NCI-H1092 treated with DMSO at 0.1 percent for 48 hours (cell line): ENCODE measurements around the gene PCARE.
"Not testable (repeated sequence)": the region's sequence is repeated elsewhere in the genome, so short reads cannot be mapped to it uniquely, and the experiment has no call there.

Experiments
- DNase-seq: peaks from one replicate; lab custom pipeline; 2025; lab: John Stamatoyannopoulos, UW

PCARE gene

DNA sequence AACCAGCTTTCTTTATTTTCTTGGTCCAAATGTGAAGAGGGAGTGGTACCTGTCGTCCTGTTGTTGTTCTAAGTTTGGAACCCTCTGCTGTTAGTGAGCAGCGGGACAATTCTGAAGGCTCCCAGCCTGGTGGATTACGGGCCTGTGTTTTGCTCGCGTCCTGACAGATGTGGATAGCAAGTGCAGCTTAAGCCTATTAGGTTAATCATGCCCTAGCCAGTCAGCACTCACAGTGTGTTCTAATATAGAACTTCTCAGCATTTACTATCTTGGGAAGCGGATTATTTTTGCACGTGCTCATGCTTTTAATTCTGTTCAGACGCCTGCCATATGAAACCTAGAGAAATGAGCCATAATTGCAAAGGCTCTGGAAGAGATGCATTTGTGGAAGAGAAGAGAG is at the start of gene PCARE:
Gene PCARE, minus strand, starts transcription at position 113 of the 400 bp plus-strand sequence. CDS start 262 bp downstream, outside the sequence.
- no peak for DNase-seq

DNA sequence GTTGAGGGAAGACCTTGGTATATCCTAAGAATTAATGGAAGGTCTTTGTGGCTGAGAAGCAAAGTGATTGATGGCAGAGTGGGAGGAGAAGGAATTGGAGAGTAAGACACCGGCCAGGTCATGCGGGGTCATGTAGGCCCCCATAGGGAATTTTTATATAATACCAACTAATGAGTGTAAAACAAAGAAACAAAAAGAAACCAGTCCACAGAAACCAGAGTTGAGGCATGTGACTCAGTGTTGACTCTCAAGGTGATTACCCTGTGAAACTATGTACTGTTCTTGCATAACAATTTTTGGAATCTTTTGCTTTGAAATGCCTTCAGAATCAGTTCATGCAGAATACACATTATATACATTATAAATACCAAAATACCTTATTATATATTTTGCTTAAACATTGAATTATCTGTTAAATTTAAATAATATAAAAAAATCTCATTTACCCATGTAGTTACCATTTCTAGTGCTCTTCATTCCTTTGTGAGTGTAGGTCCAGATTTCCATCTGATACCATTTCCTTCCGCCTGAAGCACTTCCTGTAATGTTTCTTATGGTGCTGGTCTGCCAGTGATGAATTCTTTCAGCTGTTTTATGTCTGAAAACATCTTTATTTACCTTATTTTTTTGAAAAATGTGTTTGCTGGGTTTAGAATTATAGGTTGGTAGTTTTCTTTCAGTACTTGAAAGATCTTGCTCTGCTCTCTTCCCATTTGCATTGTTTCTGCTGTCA is 49.5 kb upstream of the PCARE start:
- DNase-seq: no peak

DNA sequence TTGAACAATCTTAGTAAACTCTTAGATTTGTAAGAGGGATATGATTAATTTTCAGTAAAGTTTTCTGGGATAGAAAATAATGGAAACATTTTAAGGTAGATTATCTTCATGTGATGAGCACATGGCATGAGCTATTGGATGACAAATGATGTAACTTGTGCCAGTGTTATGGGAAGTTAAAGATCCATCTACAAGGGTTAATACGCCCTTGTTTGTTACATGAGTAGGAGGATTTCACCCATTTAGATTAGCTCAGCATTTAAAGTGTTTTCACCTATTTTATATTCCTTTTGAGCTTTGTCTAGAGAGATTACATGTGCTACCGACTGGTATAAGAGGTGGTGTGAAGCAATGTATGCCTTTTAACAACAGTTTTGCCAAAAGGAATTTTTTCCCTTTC is 46.5 kb upstream of the PCARE start:
- no peak for DNase-seq

DNA sequence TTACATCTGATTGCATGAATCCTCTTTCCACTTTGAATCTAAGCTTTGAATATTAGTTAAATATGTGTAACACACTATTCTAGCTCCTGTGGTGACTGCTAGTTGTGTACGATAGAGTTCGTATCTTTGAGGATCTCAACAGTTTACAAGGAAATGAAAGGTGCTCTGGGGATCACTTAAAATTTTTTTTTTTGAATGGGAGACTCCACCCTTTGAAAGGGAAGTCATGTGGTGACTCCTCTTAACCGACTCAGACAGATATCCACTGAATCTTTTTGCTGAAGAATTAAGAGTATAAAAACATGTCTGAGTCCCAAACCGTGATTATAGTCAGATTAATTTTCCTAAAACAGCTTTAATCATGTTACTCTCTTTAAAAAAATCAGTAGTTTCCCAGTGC is 44.9 kb upstream of the PCARE start:
- DNase-seq: no peak

DNA sequence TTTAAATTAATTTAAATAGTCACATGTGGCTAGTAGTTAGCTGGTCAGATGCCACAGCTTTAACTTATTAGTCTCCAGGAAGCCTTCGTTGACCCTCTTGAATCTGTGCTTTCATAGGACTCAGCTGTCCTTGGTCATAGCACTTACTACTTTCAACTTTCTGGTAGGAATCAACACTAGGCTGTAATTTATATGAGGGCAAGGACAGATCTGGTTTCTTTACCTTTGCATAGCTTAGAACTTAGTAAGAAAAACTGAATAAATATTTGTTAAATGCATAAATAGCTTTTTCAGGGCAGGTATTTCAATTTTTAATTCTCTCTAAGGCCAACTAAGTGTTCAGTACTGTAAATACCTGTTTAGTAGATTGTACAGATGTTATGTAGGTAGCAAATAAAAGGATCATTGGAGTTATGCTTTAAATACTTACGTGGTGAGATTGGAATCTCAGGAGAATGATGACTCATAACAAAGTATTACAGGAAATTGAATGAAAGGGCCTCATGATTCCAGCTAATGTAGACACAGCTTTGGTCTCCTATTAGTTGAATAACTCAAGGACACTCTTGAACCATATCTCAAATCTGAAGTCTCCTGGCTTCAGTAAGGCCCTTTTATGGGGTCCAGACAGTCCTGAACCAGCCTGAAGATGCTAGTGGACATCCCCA is 43.4 kb upstream of the PCARE start:
- DNase-seq: no peak

DNA sequence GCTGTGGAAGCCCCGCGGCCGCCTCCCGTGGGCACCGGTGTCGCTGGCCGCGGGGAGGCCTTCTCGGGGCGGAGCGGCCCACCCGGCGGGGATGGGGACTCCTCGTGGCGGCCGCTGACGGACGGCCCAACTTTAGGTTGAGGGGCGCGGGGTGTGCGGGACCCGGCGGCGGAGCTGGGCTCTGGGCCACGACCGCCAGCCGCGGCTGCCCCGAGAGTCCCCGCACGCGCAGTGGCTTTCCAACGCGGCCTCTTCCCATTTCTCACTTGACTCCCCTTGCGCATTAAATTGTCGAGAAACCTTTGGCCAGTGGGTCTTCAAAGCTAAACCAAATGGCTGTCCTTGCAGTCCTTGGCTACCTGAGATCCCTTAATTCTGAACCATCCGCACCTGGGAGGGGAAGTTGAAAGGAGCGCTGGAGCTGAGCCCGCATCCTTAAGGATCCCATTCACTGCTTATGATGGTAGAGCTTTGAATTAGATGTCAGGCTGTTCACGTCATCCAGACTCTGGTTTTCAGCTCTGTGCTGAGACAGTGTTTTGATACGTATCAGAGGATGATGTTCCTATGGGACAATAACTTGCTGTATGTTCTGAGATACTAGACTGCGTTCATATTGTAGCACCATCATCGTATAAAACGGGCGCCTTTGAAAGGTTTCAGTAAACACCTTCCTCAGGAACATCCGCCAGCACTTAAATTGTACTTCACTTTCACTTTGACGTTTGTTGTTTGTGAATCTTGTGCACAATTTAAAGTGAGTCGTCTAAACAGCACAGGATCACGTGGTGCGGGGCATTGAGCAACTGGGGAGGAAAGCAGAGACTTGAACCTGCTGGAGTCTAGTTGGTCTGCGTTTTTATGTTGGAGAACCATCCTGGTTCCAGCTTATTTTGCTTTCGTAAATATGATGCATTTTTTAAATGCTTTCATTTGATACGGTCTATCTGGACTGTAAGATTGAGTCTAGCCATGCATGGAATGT is 41.8 kb upstream of the PCARE start:
- peak; percentile 18 for DNase-seq

DNA sequence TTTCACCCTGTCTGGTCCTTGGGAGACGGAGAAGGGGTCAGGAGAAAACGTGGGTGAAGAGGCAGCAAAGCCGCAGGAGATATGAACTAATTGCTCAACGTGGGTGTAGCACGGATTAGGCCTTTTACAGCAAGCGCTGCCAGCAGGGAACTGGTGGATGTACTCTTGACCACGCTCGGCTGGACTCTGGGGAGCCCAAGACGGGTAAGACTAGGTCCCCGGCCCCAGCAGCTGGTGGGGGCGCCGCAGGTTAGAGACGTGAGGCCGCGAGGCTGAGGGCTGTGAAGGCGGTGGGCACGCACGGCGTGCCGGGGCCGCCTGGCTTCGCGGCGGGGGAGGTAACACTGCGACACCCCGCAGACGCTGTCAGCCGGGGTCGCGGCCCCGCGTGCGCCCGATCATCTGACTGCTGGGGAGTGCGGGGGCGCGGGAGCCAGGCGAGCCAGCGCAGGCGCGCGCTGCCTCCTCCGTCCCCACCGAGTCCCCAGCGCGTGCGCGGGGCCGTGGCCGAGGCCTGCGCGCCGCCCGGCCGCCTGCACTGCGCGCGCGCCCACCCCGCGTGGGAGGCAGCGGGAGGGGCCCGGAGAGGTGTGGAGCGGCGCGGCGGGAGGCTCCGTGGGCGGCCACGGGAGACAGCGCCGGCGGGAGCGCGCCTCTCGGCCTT is 40.8 kb upstream of the PCARE start, which contains the start of gene CLIP4:
Gene CLIP4, plus strand, starts transcription at position 470 of the 664 bp plus-strand sequence. CDS start 5,974 bp downstream, outside the sequence.
- DNase-seq: peak; percentile 22

DNA sequence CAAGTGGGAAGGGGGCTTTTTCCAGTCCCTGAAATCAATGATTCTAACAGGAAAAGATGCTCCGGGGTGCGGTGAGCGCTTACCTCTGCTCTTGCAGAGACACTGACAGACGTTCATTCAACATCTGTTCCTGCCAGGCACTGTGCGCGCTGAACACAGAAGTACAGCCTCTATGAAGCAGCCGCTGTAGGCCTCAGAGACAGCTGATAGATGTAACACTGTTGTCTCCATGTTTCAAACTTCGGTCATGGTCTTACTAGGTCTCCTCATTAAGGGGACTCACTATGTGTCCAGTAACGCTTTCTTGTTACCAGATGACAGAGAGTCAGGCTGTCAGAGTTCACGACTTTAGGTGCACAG is 40.2 kb upstream of the PCARE start:
- DNase-seq: no peak

DNA sequence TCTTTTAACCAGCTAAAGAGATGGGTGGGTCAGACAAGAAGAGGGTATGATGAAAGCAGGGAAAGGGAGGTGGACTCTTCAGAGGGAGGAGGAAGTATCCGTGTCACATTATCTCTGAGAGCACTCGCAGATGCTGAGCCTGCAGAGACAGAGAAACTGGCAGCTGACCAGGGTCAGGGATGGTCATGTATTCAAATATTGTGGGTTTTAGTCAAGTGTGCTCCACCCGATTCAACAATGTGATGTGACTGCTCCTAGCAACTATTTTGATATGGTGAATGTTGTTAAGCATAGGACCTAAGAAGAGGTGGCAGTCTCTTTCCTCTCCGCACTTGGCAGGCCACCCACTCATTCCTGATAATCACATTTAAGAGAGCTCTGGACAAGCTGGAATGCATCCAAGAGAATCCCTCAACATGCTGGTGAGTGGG is 39.6 kb upstream of the PCARE start:
- DNase-seq: peak; percentile 44

DNA sequence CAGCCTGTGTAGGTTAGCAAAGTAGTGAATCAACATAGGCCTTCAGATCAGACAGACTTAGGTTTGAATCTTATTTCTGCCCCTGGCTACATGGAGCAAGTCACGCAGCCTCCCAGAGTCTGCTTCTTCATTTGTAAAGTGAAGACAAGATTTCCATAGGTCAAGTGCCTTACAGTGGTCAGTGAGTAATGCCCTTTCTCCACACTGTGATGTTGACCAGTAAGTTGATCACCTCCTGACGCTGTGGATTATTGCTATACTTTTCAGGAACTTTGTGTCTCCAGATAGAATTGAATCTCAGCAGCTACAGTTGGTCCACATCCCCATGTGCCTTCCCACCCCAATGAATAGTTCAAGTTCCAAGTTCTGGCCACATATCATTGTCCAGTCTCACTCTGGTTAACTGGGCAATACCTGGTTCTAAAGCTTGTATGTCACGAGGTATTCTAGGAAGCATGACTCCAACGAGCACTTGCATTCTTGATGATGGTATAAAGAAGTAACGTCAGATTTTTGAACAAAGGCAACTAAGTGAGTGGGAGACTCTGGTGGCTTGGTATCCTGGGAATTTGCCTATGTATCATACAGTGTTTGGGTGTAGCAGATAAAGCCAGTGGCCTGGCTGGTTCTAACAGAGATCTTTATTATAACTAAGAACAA is 38.8 kb upstream of the PCARE start:
- DNase-seq: no peak

DNA sequence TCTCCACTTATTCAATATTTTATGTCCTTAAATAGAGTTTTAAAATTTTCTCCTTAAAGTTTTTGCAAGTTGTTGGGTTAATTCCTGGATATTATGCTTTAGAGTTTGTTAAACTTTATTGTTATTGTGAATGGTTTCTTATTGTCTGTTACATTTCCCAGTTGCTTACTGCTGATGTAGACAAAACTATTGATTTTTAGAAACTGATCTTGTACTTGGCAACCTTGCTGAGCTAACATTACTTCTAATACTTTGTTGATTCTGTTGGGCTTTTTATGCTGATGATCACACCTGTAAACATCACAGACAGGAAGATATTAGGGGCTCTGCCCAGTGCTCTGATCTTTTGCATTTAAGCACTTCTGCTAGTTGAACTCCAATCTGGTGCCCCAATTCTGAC is 38.1 kb upstream of the PCARE start:
- DNase-seq: no peak

DNA sequence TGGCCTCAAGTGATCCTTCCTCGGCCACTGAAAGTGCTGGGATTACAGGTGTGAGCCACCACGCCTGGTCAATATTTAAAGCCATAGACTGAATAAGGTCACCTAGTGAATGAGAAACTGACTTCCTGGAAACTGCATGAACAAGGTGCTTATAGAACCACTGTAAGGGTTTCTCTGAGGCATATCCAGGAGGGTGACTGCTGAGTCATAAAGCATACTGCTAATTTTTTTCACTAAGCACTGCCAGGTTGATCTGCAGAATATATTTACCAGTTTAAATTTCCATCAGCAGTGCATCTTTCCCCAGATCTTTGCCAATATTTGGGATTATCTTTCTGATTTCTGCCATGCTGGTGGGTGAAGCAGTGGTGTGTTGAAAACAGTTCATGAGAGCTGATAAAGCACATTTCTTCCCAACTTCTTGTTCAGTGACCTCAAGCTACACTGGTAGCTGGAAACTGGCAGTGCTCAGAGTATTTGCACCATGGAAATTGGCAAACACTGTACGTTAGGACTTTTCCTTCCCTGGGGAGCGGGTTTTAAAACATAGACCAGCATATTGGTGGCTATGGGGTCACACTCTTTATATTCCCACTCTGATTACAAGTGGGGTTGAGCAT is 36.7 kb upstream of the PCARE start:
- no peak for DNase-seq

DNA sequence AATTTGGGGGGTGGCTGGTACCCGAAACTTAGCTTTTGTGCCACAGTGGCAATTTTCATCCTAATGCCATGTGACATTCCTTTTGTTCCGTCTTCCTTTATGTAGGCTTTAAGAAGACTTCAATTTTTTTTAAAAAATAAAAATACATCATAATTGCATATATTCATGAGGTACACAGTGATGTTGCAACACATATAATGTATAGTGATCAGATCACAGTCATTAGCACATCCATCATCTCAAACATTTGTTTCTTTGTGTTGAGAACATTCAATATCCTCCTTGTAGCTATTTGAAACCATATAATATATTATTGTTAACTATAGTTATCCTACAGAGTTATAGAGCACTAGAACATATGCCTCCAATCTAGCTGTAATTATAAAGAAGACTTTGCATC is 34.9 kb upstream of the PCARE start:
- DNase-seq: no peak

DNA sequence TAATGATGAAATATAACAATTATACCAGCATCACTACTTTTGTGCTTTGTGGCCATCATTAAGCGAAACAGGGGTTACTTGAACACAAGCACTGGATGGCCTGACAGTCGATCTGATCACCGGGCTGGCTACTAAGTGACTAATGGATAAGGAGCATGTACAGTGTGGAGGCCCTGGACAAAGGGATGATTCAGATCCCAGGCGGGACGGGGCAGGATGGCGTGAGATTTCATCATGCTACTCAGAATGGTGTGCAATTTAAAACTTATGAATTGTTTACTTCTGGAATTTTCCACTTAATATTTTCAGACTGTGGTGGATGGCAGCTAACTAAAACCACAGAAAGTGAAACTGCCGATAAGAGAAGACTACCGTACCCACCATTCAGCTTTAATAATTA is 33.9 kb upstream of the PCARE start:
- no peak for DNase-seq

DNA sequence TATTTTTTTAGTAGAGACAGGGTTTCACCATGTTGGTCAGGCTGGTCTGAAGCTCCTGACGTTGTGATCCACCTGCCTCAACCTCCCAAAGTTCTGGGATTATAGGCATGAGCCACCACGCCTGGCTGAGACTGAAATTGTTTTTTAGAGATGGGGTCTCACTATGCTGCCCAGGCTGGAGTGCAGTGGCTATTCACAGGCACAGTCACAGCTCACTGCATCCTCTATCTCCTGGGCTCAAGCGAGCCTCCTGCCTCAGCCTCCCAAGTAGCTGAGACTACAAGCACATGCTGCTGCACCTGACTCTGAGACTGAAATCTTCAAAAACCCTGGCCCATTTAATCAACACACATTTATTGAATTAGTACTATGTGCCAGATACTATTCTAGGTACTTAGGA is 33.2 kb upstream of the PCARE start:
- not testable (repeated sequence) for DNase-seq

DNA sequence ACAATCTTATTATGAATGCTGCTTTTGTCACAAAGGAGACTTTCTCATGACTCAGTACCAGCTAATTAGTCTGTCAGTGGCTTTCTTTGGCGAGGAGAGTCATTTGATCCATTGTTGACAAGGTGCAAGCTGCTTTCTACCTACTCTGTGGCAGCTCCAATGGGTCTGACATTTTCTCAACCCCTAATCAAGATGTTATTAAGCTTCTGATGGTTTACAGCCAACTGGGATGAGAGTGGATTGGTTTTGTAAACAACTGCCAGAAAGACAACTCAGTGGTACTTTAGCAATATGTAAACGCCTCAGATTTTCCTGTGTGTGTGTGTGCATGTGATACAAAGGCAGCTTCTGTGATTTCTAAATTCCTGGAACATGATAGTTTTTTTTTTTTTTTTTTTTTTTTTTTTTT is 32.7 kb upstream of the PCARE start:
- DNase-seq: peak; percentile 7

DNA sequence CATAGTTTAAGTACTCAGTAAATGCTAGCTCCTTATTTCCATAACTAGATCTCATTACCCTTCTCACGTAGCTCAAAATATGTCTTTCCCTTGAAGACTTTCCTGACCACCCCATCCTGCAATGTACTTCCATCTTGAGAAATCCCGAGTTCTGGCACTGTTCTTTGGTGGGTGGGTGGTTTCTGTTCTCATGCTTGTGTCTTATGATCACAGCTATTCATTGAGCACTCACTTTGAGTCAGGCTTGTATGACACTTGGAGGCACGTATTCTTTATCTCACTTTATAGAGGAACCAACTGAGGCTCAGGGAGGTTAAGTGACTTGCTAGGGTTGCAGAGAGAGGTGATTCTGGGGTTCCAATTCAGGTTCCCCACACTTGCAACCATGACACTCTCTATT is 31.9 kb upstream of the PCARE start:
- DNase-seq: no peak

DNA sequence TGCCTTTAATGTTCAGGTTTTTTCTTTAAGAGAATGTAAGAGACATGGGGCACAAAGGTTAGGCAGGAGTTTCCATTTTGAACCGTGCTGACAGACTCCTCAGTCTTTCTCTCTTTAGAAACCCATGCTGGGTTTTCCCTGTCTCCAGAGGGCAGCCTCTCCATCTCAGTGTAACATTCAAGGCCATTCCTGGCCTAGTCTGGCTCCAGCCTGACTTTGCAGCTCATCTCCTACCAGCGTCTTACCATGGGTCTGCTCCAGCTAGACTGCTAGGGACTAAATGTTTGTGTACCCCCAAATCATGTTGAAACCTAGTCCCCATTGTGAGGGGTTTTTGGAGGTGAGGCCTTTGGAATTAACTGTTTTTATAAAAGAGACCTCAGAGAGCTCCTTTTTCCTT is 31.1 kb upstream of the PCARE start:
- no peak for DNase-seq

DNA sequence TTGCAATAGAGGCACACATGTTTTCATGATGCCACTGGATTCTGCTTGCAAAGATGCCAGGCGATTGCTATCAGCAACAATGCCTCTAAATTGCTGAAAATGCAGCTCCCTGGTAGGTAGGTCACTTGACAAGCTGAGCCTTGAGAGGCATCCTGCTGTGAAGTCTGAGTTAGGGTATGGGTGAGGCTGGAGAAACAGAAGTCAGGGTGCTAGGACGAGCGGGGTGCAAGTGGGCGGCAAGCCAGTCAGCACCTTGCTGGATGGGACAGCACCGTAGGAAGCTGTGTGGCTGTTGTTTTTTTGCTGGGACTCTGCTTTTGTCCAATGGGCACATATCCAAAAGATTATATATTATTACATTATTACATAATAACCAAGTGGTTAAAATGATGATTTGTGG is 30.4 kb upstream of the PCARE start:
- DNase-seq: no peak

DNA sequence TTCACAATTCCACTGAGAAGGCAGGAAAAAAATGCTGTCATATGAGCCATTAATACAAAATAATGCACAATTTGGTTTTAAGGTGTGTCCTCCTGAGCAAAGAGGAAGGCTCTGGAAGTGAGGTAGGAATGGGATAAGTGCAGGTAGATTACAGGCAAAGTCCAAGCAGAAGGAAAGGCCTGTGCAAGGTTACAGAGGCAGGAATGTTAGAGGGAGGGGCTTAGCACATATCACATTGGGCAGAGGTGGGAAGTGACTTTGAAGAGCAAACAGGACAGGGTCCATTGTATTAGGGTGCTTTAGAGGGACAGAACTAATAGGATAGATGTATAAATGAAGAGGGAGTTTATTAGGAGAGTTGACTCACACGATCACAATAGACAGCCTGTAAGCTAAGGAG is 26.2 kb upstream of the PCARE start:
- no peak for DNase-seq

DNA sequence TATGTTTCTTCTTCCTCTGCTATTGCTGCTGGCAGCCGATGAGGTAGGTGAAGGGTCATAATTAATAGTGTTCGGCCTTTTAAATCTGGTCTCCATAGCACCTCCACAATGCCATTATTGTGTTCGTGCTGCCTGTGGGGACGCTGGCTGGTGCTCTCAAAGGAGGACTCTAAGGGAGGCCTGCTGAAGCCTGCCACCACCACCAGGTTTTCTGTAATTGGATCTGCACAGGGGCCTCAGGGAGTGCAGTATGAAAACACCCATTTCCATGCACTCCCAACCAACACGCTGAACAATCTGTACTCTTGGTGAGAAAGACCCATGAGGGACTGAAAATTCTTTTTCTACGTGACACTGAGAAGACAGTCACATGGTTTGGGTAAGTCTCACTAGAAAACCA is 23.2 kb upstream of the PCARE start:
- DNase-seq: no peak
